HCT116 (cell line): ENCODE measurements around the gene RNU7-1. TPM values are rescaled to one million over a fixed set of nuclear protein-coding genes. Genes with fewer than 3 reads are reported as not detected.

Experiments
- ATAC-seq: fragments of 200-7000 bp; cut with Tn5 transposase; 2 replicates; pipeline ENCODE4 v1.9.1; 2020; ENCODE audit warnings: mild to moderate bottlenecking, moderate library complexity
- BruUV-seq: library from RNA; stranded (reverse); fragments of 400-500 nt; replicated peaks from 2 replicates; lab custom pipeline; 2021; lab: Mats Ljungman, UMichigan
- CTCF ChIA-PET: fragments of 300-600 bp; sonication (Branson Sonifier 250); formaldehyde crosslinking; loops from one replicate; lab custom pipeline; 2021; ENCODE audit warnings: antibody characterized with exemption; lab: Charles Lee
- POLR2A ChIA-PET: fragments of 300-600, 350-600 bp; sonication (Branson Sonifier 250); formaldehyde crosslinking; loops from one replicate; lab custom pipeline; 2021; ENCODE audit warnings: antibody characterized with exemption; lab: Charles Lee
- RAD21 ChIA-PET, 2 experiments: fragments of 300-600 bp; sonication (Branson Sonifier 250); formaldehyde crosslinking; loops; one replicate each; lab custom pipeline; 2023; ENCODE audit warnings: low total read pairs in 2 of 2; ENCODE audit not compliant: uncharacterized antibody in 2 of 2, unreplicated experiment in 2 of 2, low non-redundant PET in 1 of 2; lab: Charles Lee
- DNase-seq: peaks from one replicate; pipeline ENCODE4 v3.0.0-alpha.2; 2010; ENCODE audit warnings: low read depth, low spot score
- H2AFZ ChIP-seq: fragments of 200-600 bp; shearing (Covaris generic), sonication (generic); 2 replicates; pipeline ENCODE4 v1.6.1; 2017; ENCODE audit warnings: low read depth, mixed run types, mixed read lengths, antibody characterized with exemption, low read length; ENCODE audit not compliant: poor library complexity, severe bottlenecking
- H3K27ac ChIP-seq: 2 replicates; pipeline ENCODE4 v1.5.1; 2012; ENCODE audit warnings: low read depth, low read length
- H3K27me3 ChIP-seq: fragments of 200-600 bp; sonication (generic); 2 replicates; pipeline ENCODE4 v1.6.1; 2016; ENCODE audit warnings: mixed run types, low read length, mixed read lengths; ENCODE audit not compliant: insufficient read depth
- H3K36me3 ChIP-seq, 2 experiments: fragments of 200-500 bp in 1 of 2; fragments of 200-600 bp in 1 of 2; sonication (Bioruptor generic) in 1 of 2; sonication (generic) in 1 of 2; 2 replicates each; pipeline versions ENCODE4 v1.5.1 to v1.6.1; 2014 to 2016; ENCODE audit warnings: low read length in 2 of 2, inconsistent platforms in 1 of 2, mixed read lengths in 1 of 2, mixed run types in 1 of 2; ENCODE audit not compliant: insufficient read depth in 2 of 2, control insufficient read depth in 1 of 2
- H3K4me1 ChIP-seq, 2 experiments: fragments of 200-600 bp in 1 of 2; sonication (generic) in 1 of 2; 2 replicates each; pipeline versions ENCODE4 v1.5.1 to v1.6.1; 2012 to 2017; ENCODE audit warnings: low read length in 2 of 2, inconsistent platforms in 1 of 2, mild to moderate bottlenecking in 1 of 2, mixed read lengths in 1 of 2, mixed run types in 1 of 2, moderate library complexity in 1 of 2; ENCODE audit not compliant: insufficient read depth in 2 of 2, control insufficient read depth in 1 of 2
- H3K4me2 ChIP-seq: fragments of 200-600 bp; sonication (generic); 2 replicates; pipeline ENCODE4 v1.6.1; 2017; ENCODE audit warnings: mixed run types, low read length, mixed read lengths
- H3K4me3 ChIP-seq, 2 experiments: fragments of 200-600 bp in 1 of 2; sonication (generic) in 1 of 2; replicated peaks in 1 of 2; 2 replicates each; pipeline ENCODE4 v1.5.1; 2011 to 2016; ENCODE audit warnings: low read length in 2 of 2, control low read depth in 1 of 2, low read depth in 1 of 2, mild to moderate bottlenecking in 1 of 2, mixed read lengths in 1 of 2, mixed run types in 1 of 2
- H3K79me2 ChIP-seq: fragments of 200-600 bp; sonication (generic); 2 replicates; pipeline ENCODE4 v1.6.1; 2017; ENCODE audit warnings: mild to moderate bottlenecking, mixed run types, low read length, moderate library complexity, mixed read lengths; ENCODE audit not compliant: insufficient read depth
- H3K9ac ChIP-seq: fragments of 200-600 bp; sonication (generic); 2 replicates; pipeline ENCODE4 v1.6.1; 2016; ENCODE audit warnings: low read length, mixed read lengths
- H3K9me2 ChIP-seq: fragments of 200-600 bp; sonication (generic), shearing (Covaris generic); 2 replicates; pipeline ENCODE4 v1.6.1; 2017; ENCODE audit warnings: mixed run types, mild to moderate bottlenecking, moderate library complexity; ENCODE audit not compliant: insufficient read depth
- H3K9me3 ChIP-seq, 2 experiments: fragments of 200-500 bp in 1 of 2; fragments of 200-600 bp in 1 of 2; sonication (Bioruptor generic) in 1 of 2; sonication (generic) in 1 of 2; 2 replicates each; pipeline ENCODE4 v1.6.1; 2014 to 2017; ENCODE audit warnings: low read length in 2 of 2, mixed read lengths in 2 of 2, inconsistent platforms in 1 of 2, low read depth in 1 of 2, mild to moderate bottlenecking in 1 of 2, mixed run types in 1 of 2, moderate library complexity in 1 of 2; ENCODE audit not compliant: control insufficient read depth in 1 of 2, insufficient read depth in 1 of 2
- H4K20me1 ChIP-seq: fragments of 200-600 bp; sonication (generic), shearing (Covaris generic); 2 replicates; pipeline ENCODE4 v1.6.1; 2017; ENCODE audit warnings: mixed run types, mild to moderate bottlenecking, moderate library complexity; ENCODE audit not compliant: insufficient read depth
- CBX3 ChIP-seq: IDR thresholded peaks from 2 replicates; pipeline ENCODE4 v1.6.1; 2012; ENCODE audit warnings: low read depth
- CTCF ChIP-seq, 3 experiments: fragments of 200-600 bp in 1 of 3; sonication (generic) in 1 of 3; IDR thresholded peaks in 2 of 3; conservative IDR thresholded peaks in 1 of 3; 2 replicates each; pipeline ENCODE4 v1.5.1; 2012 to 2017; ENCODE audit warnings: low read depth in 2 of 3, low read length in 2 of 3, antibody characterized with exemption in 1 of 3, borderline replicate concordance in 1 of 3, control low read depth in 1 of 3, mild to moderate bottlenecking in 1 of 3, mixed read lengths in 1 of 3, mixed run types in 1 of 3, moderate library complexity in 1 of 3; ENCODE audit not compliant: insufficient read depth in 1 of 3
- EGR1 ChIP-seq: IDR thresholded peaks from 2 replicates; pipeline ENCODE4 v1.6.1; 2012; ENCODE audit warnings: low read depth
- ELF1 ChIP-seq: IDR thresholded peaks from 2 replicates; pipeline ENCODE4 v1.6.1; 2012; ENCODE audit warnings: low read depth, borderline replicate concordance
- FOSL1 ChIP-seq: IDR thresholded peaks from 2 replicates; pipeline ENCODE4 v1.6.1; 2012; ENCODE audit warnings: low read depth
- POLR2AphosphoS5 ChIP-seq: IDR thresholded peaks from 2 replicates; pipeline ENCODE4 v1.6.1; 2011; ENCODE audit warnings: mild to moderate bottlenecking, low read depth, low read length, moderate library complexity
- SP1 ChIP-seq: IDR thresholded peaks from 2 replicates; pipeline ENCODE4 v1.6.1; 2012; ENCODE audit warnings: low read depth
- SRF ChIP-seq: IDR thresholded peaks from 2 replicates; pipeline ENCODE4 v1.6.1; 2012; ENCODE audit warnings: low read depth
- ZNF274 ChIP-seq: fragments of 200-500 bp; sonication (Bioruptor generic); IDR thresholded peaks from 2 replicates; pipeline ENCODE4 v1.6.1; 2014; ENCODE audit warnings: mild to moderate bottlenecking, low read depth, low read length, inconsistent platforms
- intact Hi-C: fragments of 100-400 bp; cut with micrococcal nuclease; formaldehyde crosslinking; loops from 2 replicates; pipeline ENCODE4 v1.10.0; 2022
- total RNA-seq: library from RNA; stranded (reverse); gene quantifications from one replicate; pipeline ENCODE4 v1.2.1, GENCODE V29; 2021; ENCODE audit not compliant: unreplicated experiment

The RNU7-1 gene
- total RNA-seq, 1 experiment from 2014 or later, result not detected

GRCh38 chr12:6944381-6945186, 968 bp downstream of the RNU7-1 start (continued):
- TF ChIP-seq FOSL1 (no peak), SRF (no peak), EGR1 (no peak), ELF1 (no peak), SP1 (no peak), ZNF274 (no peak)
- TF ChIP-seq, all 23 proteins: peak for 5

- no peak overlapping the region for H2AFZ ChIP-seq
- intact Hi-C loops, result loop anchor here (1.0 to 10.0 kb wide), 3 partner anchors 16 to 692 kb away; no protein-coding TSS in a partner anchor
- TF ChIP-seq CBX3 (no peak), CTCF (IDR thresholded peaks at IDR 0.05 in 2 of 3, conservative IDR thresholded peaks at IDR 0.05 in 1 of 3; ENCODE audit: borderline replicate concordance in 1 of 3, insufficient read depth in 1 of 3, low read depth in 2 of 3, low read length in 2 of 3) (0 out of 6 replicates have a peak, but pooled peaks of 1 of the 3 experiments have one; percentile 1), POLR2AphosphoS5 (no peak)
- CTCF ChIA-PET, result interaction anchor here (0.6 to 6.1 kb wide), 12 partner anchors 8 to 200 kb away, joined by 3 to 101 read pairs (median 7); partner anchors contain the start of genes C1RL, LPCAT3 and SPSB2
- RAD21 ChIA-PET, result interaction anchor here (0.9 to 2.8 kb wide), 9 partner anchors 17 to 199 kb away, joined by 3 to 22 read pairs (median 4); partner anchors contain the start of gene C1RL (in 2 of the 2)
- H3K9me3 ChIP-seq, result no peaks in the 10 kb centered on the region
- POLR2A ChIA-PET, result interaction anchor here (0.6 to 7.7 kb wide), 19 partner anchors 8 to 692 kb away, joined by 3 to 269 read pairs (median 10); partner anchors contain the start of genes ATN1, C1RL, CDCA3 and MLF2
- no TSS peak for BruUV-seq
- peaks cover 16% of the 10 kb centered on the region for H3K79me2 ChIP-seq
- peak overlapping the region; percentile 92 for H3K4me2 ChIP-seq
- H4K20me1 ChIP-seq, result no peaks in the 10 kb centered on the region
- peak overlapping the region; percentile 68 to 71 for H3K4me3 ChIP-seq
- H3K9ac ChIP-seq, result peak overlapping the region; percentile 88
- DNase-seq (no peak), ATAC-seq (no peak)
- no peaks in the 10 kb centered on the region for H3K27me3 ChIP-seq
- no peaks in the 10 kb centered on the region for H3K9me2 ChIP-seq
- peaks cover 25 to 70% of the 10 kb centered on the region in 2 experiments for H3K4me1 ChIP-seq
- peak overlapping the region; percentile 99 for H3K27ac ChIP-seq
- peaks cover 2 to 6% of the 10 kb centered on the region in 2 experiments; a peak in 2 of 4 replicates for H3K36me3 ChIP-seq
These were observed 2.0 kb downstream of the RNU7-1 start for GRCh38 chr12:6945613-6946012.
